GM12872 (cell line): ENCODE data around the gene MYOZ3.

ENCODE experiments used
- TF ChIP-seq, protein P1 (sequence below): IDR thresholded peaks from 3 replicates; pipeline ENCODE4 v1.5.1; 2011; ENCODE audit warnings: low read depth, mild to moderate bottlenecking, low read length, moderate library complexity; ENCODE audit not compliant: insufficient read depth

Gene MYOZ3

DNA sequence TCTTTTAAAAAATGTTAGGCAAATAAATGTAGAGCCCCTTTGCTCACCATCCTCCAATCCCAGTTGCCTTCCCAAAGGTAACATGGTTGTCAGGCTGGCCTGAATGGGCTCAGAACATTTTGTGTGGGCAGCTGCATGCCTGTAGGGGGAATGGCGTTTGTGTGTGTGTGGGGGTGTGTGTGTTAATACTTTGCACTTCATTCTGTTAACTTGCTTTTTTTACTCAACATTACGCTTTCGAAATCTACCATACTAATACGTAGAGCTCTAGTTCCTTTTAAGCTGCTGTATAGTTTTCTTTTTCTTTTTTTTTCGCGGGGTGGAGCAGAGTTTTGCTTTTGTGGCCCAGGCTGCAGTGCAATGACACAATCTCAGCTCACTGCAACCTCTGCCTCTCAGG is 14.0 kb downstream of the MYOZ3 start:
- TF ChIP-seq, protein P1, sequence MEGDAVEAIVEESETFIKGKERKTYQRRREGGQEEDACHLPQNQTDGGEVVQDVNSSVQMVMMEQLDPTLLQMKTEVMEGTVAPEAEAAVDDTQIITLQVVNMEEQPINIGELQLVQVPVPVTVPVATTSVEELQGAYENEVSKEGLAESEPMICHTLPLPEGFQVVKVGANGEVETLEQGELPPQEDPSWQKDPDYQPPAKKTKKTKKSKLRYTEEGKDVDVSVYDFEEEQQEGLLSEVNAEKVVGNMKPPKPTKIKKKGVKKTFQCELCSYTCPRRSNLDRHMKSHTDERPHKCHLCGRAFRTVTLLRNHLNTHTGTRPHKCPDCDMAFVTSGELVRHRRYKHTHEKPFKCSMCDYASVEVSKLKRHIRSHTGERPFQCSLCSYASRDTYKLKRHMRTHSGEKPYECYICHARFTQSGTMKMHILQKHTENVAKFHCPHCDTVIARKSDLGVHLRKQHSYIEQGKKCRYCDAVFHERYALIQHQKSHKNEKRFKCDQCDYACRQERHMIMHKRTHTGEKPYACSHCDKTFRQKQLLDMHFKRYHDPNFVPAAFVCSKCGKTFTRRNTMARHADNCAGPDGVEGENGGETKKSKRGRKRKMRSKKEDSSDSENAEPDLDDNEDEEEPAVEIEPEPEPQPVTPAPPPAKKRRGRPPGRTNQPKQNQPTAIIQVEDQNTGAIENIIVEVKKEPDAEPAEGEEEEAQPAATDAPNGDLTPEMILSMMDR: no peak

DNA sequence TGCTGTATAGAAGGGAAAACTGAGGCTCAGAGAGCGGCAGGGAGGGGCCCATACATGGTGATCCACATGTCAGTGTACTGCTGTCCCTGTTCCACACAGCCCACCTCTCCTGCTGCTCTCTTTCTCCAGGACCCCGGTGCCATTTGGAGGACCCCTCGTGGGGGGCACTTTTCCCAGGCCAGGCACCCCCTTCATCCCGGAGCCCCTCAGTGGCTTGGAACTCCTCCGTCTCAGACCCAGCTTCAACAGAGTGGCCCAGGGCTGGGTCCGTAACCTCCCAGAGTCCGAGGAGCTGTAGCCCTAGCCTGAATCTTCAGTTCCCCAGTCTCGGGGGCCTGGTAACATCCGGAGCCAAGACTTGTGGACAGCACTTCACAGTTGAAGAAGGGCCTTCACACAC is 15.5 kb downstream of the MYOZ3 start:
- TF ChIP-seq, protein P1: no peak

DNA sequence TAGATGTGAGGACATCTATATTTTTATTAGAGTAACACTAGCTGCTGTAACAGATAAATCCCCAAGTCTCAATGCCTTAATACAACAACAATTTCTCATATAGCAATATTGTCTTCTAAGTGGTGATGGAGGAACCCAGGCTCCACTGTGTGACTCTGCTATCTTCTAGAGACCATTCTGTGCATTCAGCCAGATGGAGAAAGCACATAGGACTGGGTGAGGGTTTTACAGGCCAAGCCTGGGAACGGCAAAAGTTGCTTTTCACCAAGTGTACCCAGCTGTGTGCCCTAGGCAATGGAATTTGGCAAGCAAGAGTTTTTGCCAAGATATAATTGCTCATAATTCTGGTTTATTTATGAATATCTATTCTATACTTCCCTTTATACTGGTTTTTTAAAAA is 28.1 kb downstream of the MYOZ3 start:
- TF ChIP-seq, protein P1: no peak

DNA sequence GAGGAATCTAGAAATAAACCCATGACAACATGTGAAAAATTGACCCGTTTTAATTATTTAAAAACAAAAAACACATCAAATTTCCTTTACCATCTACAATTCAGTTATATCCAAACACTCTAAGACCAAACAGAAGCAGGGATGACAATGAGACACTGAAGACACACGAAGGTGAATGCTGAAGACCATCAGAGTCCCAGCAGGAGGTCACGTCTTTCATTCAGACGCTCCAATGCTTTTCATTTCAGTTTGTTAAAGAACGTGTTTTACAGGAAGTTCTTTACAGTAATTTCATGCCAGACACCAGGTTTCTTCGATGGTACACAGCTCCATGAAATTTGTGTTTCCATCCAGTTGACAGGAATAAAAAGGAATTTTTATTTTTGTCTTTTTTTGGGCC is 29.7 kb downstream of the MYOZ3 start:
- TF ChIP-seq, protein P1: no peak

DNA sequence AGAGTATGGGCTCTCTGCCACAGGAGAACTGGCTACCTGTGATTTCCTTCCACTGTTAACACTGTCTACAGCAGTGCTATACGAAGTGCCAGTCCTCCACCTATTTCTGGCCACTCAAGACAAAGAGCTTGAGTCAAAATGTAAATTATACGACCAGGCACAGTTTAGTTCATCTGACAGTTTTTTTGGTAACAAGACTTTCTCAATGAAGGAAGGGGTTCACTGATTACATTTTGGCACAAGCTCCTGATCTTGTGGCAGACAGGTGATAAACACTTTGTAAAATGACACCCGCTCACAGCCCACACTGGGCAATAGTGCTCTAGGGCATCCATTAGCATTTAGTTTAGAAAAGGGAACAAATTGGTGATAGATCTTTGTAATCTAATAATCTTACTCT is 31.2 kb downstream of the MYOZ3 start:
- TF ChIP-seq, protein P1: no peak

DNA sequence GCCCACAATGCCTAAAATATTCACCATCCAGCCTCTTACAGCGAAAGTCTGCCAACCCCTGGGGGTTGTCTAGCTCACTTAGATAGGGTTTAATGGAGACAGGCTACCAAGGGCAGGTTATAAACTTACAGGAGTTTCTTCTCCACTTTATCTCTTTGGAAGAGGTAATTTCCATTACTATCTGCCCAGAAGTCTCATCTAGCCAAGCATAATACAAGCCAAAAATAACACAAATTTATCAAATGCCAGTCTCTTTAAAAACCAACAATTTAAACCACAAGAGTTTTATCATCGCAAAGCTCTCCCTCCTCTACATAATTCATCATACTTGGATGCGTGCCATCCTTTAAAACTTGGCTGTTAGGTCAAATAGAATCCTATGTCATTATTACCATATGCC is 33.6 kb downstream of the MYOZ3 start:
- TF ChIP-seq, protein P1: no peak

DNA sequence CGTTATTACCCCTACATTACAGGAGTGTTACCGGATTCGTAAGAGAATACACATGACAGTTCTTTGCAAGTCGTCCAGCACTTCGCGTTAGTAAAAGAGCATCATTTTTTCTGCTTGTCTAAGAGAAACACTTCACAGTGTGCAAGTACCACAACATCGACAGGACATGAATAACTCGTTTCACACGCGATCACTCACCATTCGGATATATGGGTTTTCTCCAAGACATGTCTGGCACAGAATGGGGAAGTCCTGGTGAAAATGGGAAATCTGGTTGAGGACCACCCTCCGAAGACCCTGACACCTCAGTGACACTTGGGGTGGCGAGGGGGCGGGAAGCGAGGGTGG is 39.2 kb downstream of the MYOZ3 start:
- TF ChIP-seq, protein P1: no peak

DNA sequence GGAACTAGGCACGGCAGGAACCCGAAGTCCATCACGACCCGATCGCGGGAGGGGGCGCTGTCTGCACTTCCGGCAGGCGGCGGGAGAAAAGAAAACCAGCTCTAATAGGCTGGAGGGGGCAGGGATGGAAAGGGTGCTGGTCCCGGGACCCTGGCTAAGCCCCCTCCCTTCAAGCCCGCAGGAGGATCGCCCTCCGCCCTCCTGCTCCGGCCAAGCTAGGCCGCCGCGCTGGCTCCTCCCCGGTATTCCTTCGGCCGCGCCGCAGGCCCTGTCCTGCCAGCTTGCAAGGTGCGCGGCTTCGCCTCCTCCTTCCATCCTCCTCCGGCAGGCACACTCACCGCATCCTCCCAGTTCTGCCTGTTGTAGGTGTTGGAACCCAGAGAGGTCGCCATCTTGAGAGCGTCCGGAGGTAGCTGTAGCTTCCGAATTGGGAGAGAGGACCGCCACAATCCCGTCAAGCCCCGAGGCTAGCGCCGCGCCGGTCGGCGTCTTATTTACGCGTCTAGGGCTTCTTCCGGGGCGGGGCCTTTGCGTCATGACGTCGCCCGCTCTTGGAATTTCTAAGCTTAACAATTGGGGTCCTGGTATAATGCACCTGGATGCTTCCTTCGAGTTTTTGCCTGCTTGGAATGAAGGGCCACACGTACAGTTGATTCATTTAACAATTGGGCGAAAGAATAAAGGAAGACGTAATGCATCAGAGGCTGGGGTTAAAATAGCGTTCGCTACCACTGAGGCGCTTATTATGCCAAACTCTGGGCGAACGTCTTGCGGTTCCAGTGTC is 39.7 kb downstream of the MYOZ3 start, which contains the start of gene RBM22:
Gene RBM22, minus strand, starts transcription at position 469 of the 784 bp plus-strand sequence. Its CDS starts 77 bp downstream, at position 392.
- TF ChIP-seq, protein P1: peak; percentile 70; the same call in 2 of the 3 replicates
